H1 (cell line): ENCODE measurements around the gene KRTDAP. TPM values are rescaled to one million over a fixed set of nuclear protein-coding genes. Genes with fewer than 3 reads are reported as not detected.

ENCODE experiments used
- CTCF ChIA-PET: fragments of 300-600 bp; sonication (Branson Sonifier 250); formaldehyde crosslinking; loops from one replicate; lab custom pipeline; 2021; ENCODE audit not compliant: partially characterized antibody; lab: Charles Lee
- POLR2A ChIA-PET: fragments of 300-600 bp; sonication (Branson Sonifier 250); formaldehyde crosslinking; loops from one replicate; lab custom pipeline; 2021; ENCODE audit warnings: inconsistent platforms; ENCODE audit not compliant: partially characterized antibody; lab: Charles Lee
- DNase-seq, 2 experiments: peaks; one replicate each; pipeline versions ENCODE4 v3.0.0 to v3.0.0-alpha.2; 2010 to 2022; ENCODE audit warnings: low spot score in 2 of 2, low read depth in 1 of 2, mixed read lengths in 1 of 2
- FAIRE-seq: peaks from 2 replicates; lab custom pipeline; 2011; peaks lifted over from hg19 to GRCh38; lab: Jason Lieb, UNC
- H2AFZ ChIP-seq: 2 replicates; pipeline ENCODE4 v1.8.1; 2012; ENCODE audit warnings: low read length, inconsistent platforms
- H2AK5ac ChIP-seq: 2 replicates; pipeline ENCODE4 v1.6.1; 2013; ENCODE audit warnings: low read depth, low read length
- H2BK120ac ChIP-seq: replicated peaks from 2 replicates; pipeline ENCODE3; 2013; ENCODE audit warnings: low read depth, low read length, inconsistent platforms
- H2BK12ac ChIP-seq: 2 replicates; pipeline ENCODE4 v1.6.1; 2013; ENCODE audit warnings: low read depth, low read length
- H2BK15ac ChIP-seq: 2 replicates; pipeline ENCODE4 v1.6.1; 2013; ENCODE audit warnings: low read length
- H2BK20ac ChIP-seq: 2 replicates; pipeline ENCODE4 v1.6.1; 2013; ENCODE audit warnings: low read length
- H2BK5ac ChIP-seq: 2 replicates; pipeline ENCODE4 v1.6.1; 2013; ENCODE audit warnings: low read depth, low read length
- H3K14ac ChIP-seq: 2 replicates; pipeline ENCODE4 v1.6.1; 2013; ENCODE audit warnings: inconsistent platforms; ENCODE audit not compliant: insufficient read length
- H3K18ac ChIP-seq: 2 replicates; pipeline ENCODE4 v1.6.1; 2013; ENCODE audit warnings: low read length; ENCODE audit errors: extremely low read depth
- H3K23ac ChIP-seq: 2 replicates; pipeline ENCODE4 v1.6.1; 2013; ENCODE audit warnings: inconsistent platforms; ENCODE audit not compliant: insufficient read length
- H3K23me2 ChIP-seq: 2 replicates; pipeline ENCODE4 v1.6.1; 2013; ENCODE audit warnings: low read depth, low read length
- H3K27ac ChIP-seq: 2 replicates; pipeline ENCODE4 v1.6.1; 2011; ENCODE audit warnings: low read depth, low read length, inconsistent platforms
- H3K27me3 ChIP-seq, 4 experiments: replicated peaks in 1 of 4; 1 replicate in 1 of 4; 2 replicates in 3 of 4; pipeline versions ENCODE4 v1.6.1 to v1.8.1; 2011 to 2013; ENCODE audit warnings: low read length in 3 of 4, mild to moderate bottlenecking in 3 of 4, inconsistent platforms in 2 of 4, mixed read lengths in 2 of 4, moderate library complexity in 1 of 4; ENCODE audit not compliant: control insufficient read depth in 3 of 4, insufficient read depth in 3 of 4; ENCODE audit errors: extremely low read depth in 1 of 4
- H3K36me3 ChIP-seq, 4 experiments: 2 replicates each; pipeline versions ENCODE4 v1.6.1 to v1.8.1; 2011 to 2013; ENCODE audit warnings: mild to moderate bottlenecking in 4 of 4, low read length in 3 of 4, moderate library complexity in 2 of 4, control low read depth in 1 of 4, inconsistent platforms in 1 of 4; ENCODE audit not compliant: insufficient read depth in 4 of 4, control insufficient read depth in 2 of 4
- H3K4ac ChIP-seq: replicated peaks from 2 replicates; pipeline ENCODE3; 2013; ENCODE audit warnings: low read length, low read depth, mixed read lengths, inconsistent platforms; ENCODE audit not compliant: insufficient read length
- H3K4me1 ChIP-seq, 4 experiments: replicated peaks in 1 of 4; 1 replicate in 1 of 4; 2 replicates in 3 of 4; pipeline versions ENCODE4 v1.6.1 to v1.8.1; 2011 to 2013; ENCODE audit warnings: low read length in 3 of 4, inconsistent platforms in 2 of 4, mixed read lengths in 1 of 4; ENCODE audit not compliant: insufficient read depth in 4 of 4, control insufficient read depth in 3 of 4
- H3K4me2 ChIP-seq, 2 experiments: 2 replicates each; pipeline versions ENCODE4 v1.6.1 to v1.8.1; 2011 to 2013; ENCODE audit warnings: low read depth in 2 of 2, low read length in 2 of 2, control low read depth in 1 of 2, inconsistent platforms in 1 of 2, mild to moderate bottlenecking in 1 of 2; ENCODE audit not compliant: insufficient read depth in 1 of 2
- H3K4me3 ChIP-seq, 4 experiments: fragments of 200-600, 300-600 bp in 1 of 4; sonication (generic), shearing (Covaris generic), sonication (Bioruptor Twin) in 1 of 4; 2 replicates each; pipeline versions ENCODE4 v1.5.1 to v1.8.1; 2011 to 2016; ENCODE audit warnings: low read length in 4 of 4, low read depth in 3 of 4, control low read depth in 2 of 4, inconsistent platforms in 2 of 4, mild to moderate bottlenecking in 2 of 4, mixed read lengths in 1 of 4, moderate library complexity in 1 of 4; ENCODE audit not compliant: insufficient read depth in 2 of 4; ENCODE audit errors: extremely low read depth in 1 of 4
- H3K56ac ChIP-seq: replicated peaks from 2 replicates; pipeline ENCODE3; 2013; ENCODE audit warnings: low read depth, mild to moderate bottlenecking, mixed read lengths, low read length, inconsistent platforms; ENCODE audit not compliant: insufficient read length
- H3K79me1 ChIP-seq: 2 replicates; pipeline ENCODE4 v1.6.1; 2013; ENCODE audit warnings: low read depth, low read length, control low read depth
- H3K79me2 ChIP-seq, 2 experiments: 2 replicates each; pipeline versions ENCODE4 v1.6.1 to v1.8.1; 2012 to 2013; ENCODE audit warnings: low read length in 2 of 2, mild to moderate bottlenecking in 2 of 2, inconsistent platforms in 1 of 2; ENCODE audit not compliant: insufficient read depth in 2 of 2, control insufficient read depth in 1 of 2
- H3K9ac ChIP-seq, 4 experiments: replicated peaks in 1 of 4; 1 replicate in 1 of 4; 2 replicates in 3 of 4; pipeline versions ENCODE4 v1.6.1 to v1.8.1; 2011 to 2013; ENCODE audit warnings: low read depth in 3 of 4, low read length in 3 of 4, control low read depth in 2 of 4, mild to moderate bottlenecking in 2 of 4, moderate library complexity in 2 of 4, inconsistent platforms in 1 of 4; ENCODE audit errors: extremely low read depth in 1 of 4
- H3K9me3 ChIP-seq, 2 experiments: 2 replicates each; pipeline versions ENCODE4 v1.6.1 to v1.8.1; 2012 to 2013; ENCODE audit warnings: mild to moderate bottlenecking in 2 of 2, moderate library complexity in 2 of 2, control low read depth in 1 of 2, inconsistent platforms in 1 of 2, low read depth in 1 of 2, low read length in 1 of 2, mixed read lengths in 1 of 2; ENCODE audit not compliant: insufficient read depth in 2 of 2
- H4K20me1 ChIP-seq, 2 experiments: replicated peaks in 1 of 2; 2 replicates each; pipeline versions ENCODE3 to v1.8.1; 2011 to 2013; ENCODE audit warnings: inconsistent platforms in 2 of 2, low read length in 2 of 2, mild to moderate bottlenecking in 1 of 2; ENCODE audit not compliant: insufficient read depth in 2 of 2, control insufficient read depth in 1 of 2
- H4K5ac ChIP-seq: 2 replicates; pipeline ENCODE4 v1.6.1; 2013; ENCODE audit warnings: low read length, low read depth, mixed read lengths, inconsistent platforms; ENCODE audit not compliant: insufficient read length
- H4K8ac ChIP-seq: 2 replicates; pipeline ENCODE4 v1.8.0; 2013; ENCODE audit warnings: mild to moderate bottlenecking, moderate library complexity, low read length, inconsistent platforms; ENCODE audit not compliant: insufficient read depth; ENCODE audit errors: extremely low read depth
- H4K91ac ChIP-seq: replicated peaks from 2 replicates; pipeline ENCODE3; 2013; ENCODE audit warnings: low read length, mixed read lengths, inconsistent platforms; ENCODE audit not compliant: insufficient read length
- EP300 ChIP-seq, 2 experiments: IDR thresholded peaks; 1 replicate in 1 of 2; 2 replicates in 1 of 2; pipeline ENCODE4 v1.6.1; 2011 to 2012; ENCODE audit warnings: low read depth in 2 of 2, low read length in 2 of 2, mild to moderate bottlenecking in 2 of 2, borderline replicate concordance in 1 of 2, inconsistent platforms in 1 of 2, moderate library complexity in 1 of 2
- EZH2 ChIP-seq: fragments of 200-600 bp; sonication (generic); IDR thresholded peaks from 2 replicates; pipeline ENCODE4 v1.7.1; 2012; ENCODE audit warnings: low read depth, mild to moderate bottlenecking, moderate library complexity, low read length, inconsistent platforms; ENCODE audit not compliant: severe bottlenecking
- HDAC6 ChIP-seq: IDR thresholded peaks from one replicate; pipeline ENCODE4 v1.7.1; 2012; ENCODE audit warnings: low read depth, mild to moderate bottlenecking, inconsistent platforms, low read length, moderate library complexity
- NANOG ChIP-seq: IDR thresholded peaks from 2 replicates; pipeline ENCODE4 v1.6.1; 2011; ENCODE audit warnings: low read length, low read depth, mild to moderate bottlenecking, inconsistent platforms; ENCODE audit not compliant: insufficient read depth, poor library complexity, severe bottlenecking
- NRF1 ChIP-seq: IDR thresholded peaks from 2 replicates; pipeline ENCODE4 v1.6.1; 2011; ENCODE audit warnings: mild to moderate bottlenecking, low read depth, low read length, improper control_type of control experiment
- RAD21 ChIP-seq, 2 experiments: IDR thresholded peaks in 1 of 2; conservative IDR thresholded peaks in 1 of 2; 2 replicates each; pipeline ENCODE4 v1.6.1; 2011; ENCODE audit warnings: low read depth in 2 of 2, low read length in 2 of 2, improper control_type of control experiment in 1 of 2, inconsistent platforms in 1 of 2, mild to moderate bottlenecking in 1 of 2, moderate library complexity in 1 of 2
- SP1 ChIP-seq: IDR thresholded peaks from 2 replicates; pipeline ENCODE4 v1.6.1; 2011; ENCODE audit warnings: low read depth, low read length
- TAF7 ChIP-seq: optimal IDR thresholded peaks from 2 replicates; pipeline ENCODE3; 2011; ENCODE audit warnings: low read depth, mild to moderate bottlenecking, inconsistent platforms, low read length, moderate library complexity, borderline replicate concordance
- whole genome bisulfite sequencing, 2 experiments: shearing (Covaris generic) in 1 of 2; methylation state at CpG; one replicate each; pipeline versions ENCODE4 v1.1.6 to v1.1.7; 2013 to 2015; ENCODE audit warnings: low lambda C conversion rate in 2 of 2, mixed read lengths in 2 of 2, inconsistent platforms in 1 of 2, low coverage in 1 of 2, missing lambda C conversion rate in 1 of 2; ENCODE audit not compliant: insufficient replicate concordance in 2 of 2, insufficient coverage in 1 of 2, insufficient read length in 1 of 2; ENCODE audit errors: extremely low coverage in 1 of 2, missing lambda C conversion rate in 1 of 2; 5-methylcytosine and 5-hydroxymethylcytosine counted together
- polyA plus RNA-seq, 7 experiments: library from polyadenylated mRNA; depleted of rRNA in 3 of 7; stranded (reverse) in 5 of 7; unstranded in 2 of 7; fragments of >200 nt in 5 of 7; fragments of 200-250 nt in 2 of 7; gene quantifications; 1 replicate in 5 of 7; 2 replicates in 1 of 7; 4 replicates in 1 of 7; pipeline versions ENCODE4 v1.2.1 to v1.2.3, GENCODE V29; 2011 to 2013; ENCODE audit warnings: missing spikeins in 2 of 7, mixed read lengths in 2 of 7
- total RNA-seq: library from RNA; stranded (reverse); fragmentation: NEBNext Ultra II Directional; extraction: Animal tissue kit (Norgen Biotek cat#: 25700); gene quantifications from 2 replicates; pipeline ENCODE4 v1.2.1, GENCODE V29; 2021

KRTDAP gene
- total and polyA plus RNA-seq, 2 of the 8 experiments (the other 6 are each of a cell fraction or from before 2014, with no cell fraction given): 0.69 to 0.88 TPM

DNA sequence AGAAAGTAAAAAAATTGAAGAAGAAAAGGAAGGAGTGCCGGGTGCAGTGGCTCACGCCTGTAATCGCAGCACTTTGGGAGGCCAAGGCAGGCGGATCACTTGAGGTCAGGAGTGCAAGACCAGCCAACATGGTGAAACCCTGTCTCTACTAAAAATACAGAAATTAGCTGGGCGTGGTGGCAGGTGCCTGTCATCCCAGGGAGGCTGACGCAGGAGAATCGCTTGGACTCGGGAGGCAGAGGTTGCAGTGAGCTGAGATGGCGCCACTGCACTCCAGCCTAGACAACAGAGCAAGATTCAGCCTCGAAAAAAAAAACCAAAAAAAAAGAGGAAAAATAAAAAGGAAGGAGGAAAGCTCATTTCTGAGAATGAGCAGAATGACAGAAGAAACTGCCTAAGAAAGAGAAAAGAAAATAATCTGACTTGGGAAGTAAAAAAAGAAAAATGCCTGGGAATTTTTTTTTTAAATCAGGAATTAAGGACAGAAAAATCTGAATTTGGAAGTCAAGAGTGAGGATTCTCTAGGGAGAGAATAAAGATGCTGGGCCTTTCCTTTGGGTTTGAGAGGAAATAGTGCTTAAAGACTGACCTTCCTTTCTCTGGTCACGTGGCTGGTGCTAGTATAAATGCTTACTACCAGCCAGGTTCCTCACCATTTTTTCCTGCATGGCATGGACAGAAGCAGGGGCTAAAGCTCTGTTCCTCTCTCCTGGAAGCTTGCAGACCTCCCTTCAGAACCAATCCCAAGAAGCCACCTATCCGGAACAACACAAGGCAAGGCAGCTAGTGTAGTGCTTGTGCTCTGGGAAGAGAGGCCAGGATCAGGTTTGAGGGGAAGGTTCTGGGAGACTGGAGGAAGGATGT, 42.4 kb downstream of the KRTDAP start, which contains the start of gene FFAR2:
Gene FFAR2 (plus strand): TSS at position 652 of the 864 bp plus-strand sequence. CDS start 1,458 bp downstream, outside the sequence.
- no peak within 1 kb of the TSS for H3K4me3 ChIP-seq
- H4K8ac ChIP-seq: no peak within 1 kb of the TSS
- WGBS, 2 experiments: 96% methylated on average over 10 of the region's 12 CpGs; no CpG with 5 or more reads in 1 of the 2 experiments
- FAIRE-seq (no peak), DNase-seq (no peak)
- H2AK5ac ChIP-seq: no peak within 1 kb of the TSS
- peak within 1 kb of the TSS; percentile 81 for H2AFZ ChIP-seq
- H2BK120ac ChIP-seq: no peak within 1 kb of the TSS
- H3K27me3 ChIP-seq: peaks cover 0 to 5% (median 0%) of the 10 kb centered on the region in 4 experiments; a peak in 3 of 7 replicates
- no peaks in the 10 kb centered on the region for H3K79me1 ChIP-seq
- no peak within 1 kb of the TSS for H2BK5ac ChIP-seq
- no peaks in the 10 kb centered on the region for H4K20me1 ChIP-seq
- no peaks in the 10 kb centered on the region for H3K79me2 ChIP-seq
- H4K91ac ChIP-seq: no peak within 1 kb of the TSS
- H3K4ac ChIP-seq: peak within 1 kb of the TSS; percentile 23
- no peak within 1 kb of the TSS for H3K56ac ChIP-seq
- H2BK20ac ChIP-seq: no peak within 1 kb of the TSS
- H3K36me3 ChIP-seq: no peaks in the 10 kb centered on the region
- H3K23me2 ChIP-seq: no peaks in the 10 kb centered on the region
- H2BK15ac ChIP-seq: no peak within 1 kb of the TSS
- H3K4me2 ChIP-seq: no peak within 1 kb of the TSS
- H3K23ac ChIP-seq: no peak within 1 kb of the TSS
- peaks cover 0 to 4% (median 0%) of the 10 kb centered on the region in 4 experiments; a peak in 1 of 7 replicates for H3K4me1 ChIP-seq
- CTCF ChIA-PET: interaction anchor here (0.6 to 1.8 kb wide), 9 partner anchors 12 to 318 kb away, joined by 3 to 5 read pairs (median 3); partner anchors contain the start of gene COX6B1
- H3K14ac ChIP-seq: no peak within 1 kb of the TSS
- no peak within 1 kb of the TSS for H3K9ac ChIP-seq
- POLR2A ChIA-PET: no interaction called here
- H3K18ac ChIP-seq: no peak within 1 kb of the TSS
- no peaks in the 10 kb centered on the region for H3K9me3 ChIP-seq
- H3K27ac ChIP-seq: no peak within 1 kb of the TSS
- no peak within 1 kb of the TSS for H4K5ac ChIP-seq
- 0 out of 2 replicates have a peak within 1 kb of the TSS, but pooled peaks have one; percentile 40 for H2BK12ac ChIP-seq
- TF ChIP-seq NRF1: no peak
- TF ChIP-seq RAD21 (IDR thresholded peaks at IDR 0.05 in 1 of 2, conservative IDR thresholded peaks at IDR 0.05 in 1 of 2; ENCODE audit: low read depth in 2 of 2, low read length in 2 of 2): no peak
- no peak for TF ChIP-seq SP1
- no peak for TF ChIP-seq NANOG
- TF ChIP-seq EZH2: no peak
- TF ChIP-seq TAF7: no peak
- no peak for TF ChIP-seq EP300 (IDR thresholded peaks at IDR 0.05; ENCODE audit: borderline replicate concordance in 1 of 2, low read depth in 2 of 2, low read length in 2 of 2)
- TF ChIP-seq HDAC6: no peak
